BJ (cell line): Measurements from ENCODE around the gene NLGN1. TPM values are rescaled to one million over a fixed set of nuclear protein-coding genes. Genes with fewer than 3 reads are reported as not detected.

Experiments
- CTCF ChIA-PET: fragments of 350-600 bp; formaldehyde crosslinking; extraction: SDS; loops from one replicate; lab custom pipeline; 2021; ENCODE audit warnings: antibody characterized with exemption, inconsistent platforms; lab: Yijun Ruan, JAX
- POLR2A ChIA-PET: fragments of 300-600 bp; sonication (Branson Sonifier 250); formaldehyde crosslinking; extraction: SDS; loops from one replicate; lab custom pipeline; 2021; ENCODE audit warnings: antibody characterized with exemption; lab: Charles Lee
- DNase-seq: peaks from one replicate; pipeline ENCODE4 v3.0.0-alpha.2; 2011; ENCODE audit warnings: low read depth
- H3K27me3 ChIP-seq: 2 replicates; pipeline ENCODE4 v1.6.0; 2011; ENCODE audit warnings: low read length; ENCODE audit not compliant: control insufficient read depth, insufficient read depth
- H3K36me3 ChIP-seq: 2 replicates; pipeline ENCODE4 v1.5.1; 2011; ENCODE audit warnings: low read length; ENCODE audit not compliant: control insufficient read depth, insufficient read depth
- H3K4me3 ChIP-seq: 2 replicates; pipeline ENCODE4 v1.5.1; 2011; ENCODE audit warnings: low read depth, mild to moderate bottlenecking, control low read depth, low read length
- polyA plus RNA-seq: library from polyadenylated mRNA; depleted of rRNA; stranded (reverse); fragments of >200 nt; gene quantifications from 2 replicates; pipeline ENCODE4 v1.2.3, GENCODE V29; 2011
- TF ChIP-seq, protein P1 (sequence below): IDR thresholded peaks from 2 replicates; pipeline ENCODE4 v1.5.1; 2011; ENCODE audit warnings: low read depth, mild to moderate bottlenecking, control low read depth, inconsistent platforms, low read length, moderate library complexity; ENCODE audit not compliant: insufficient read depth

NLGN1 gene
- polyA plus RNA-seq, 1 experiment = 15.5 TPM

- ChIA-PET CTCF (no interaction called here), POLR2A (no interaction called here)
- Histone ChIP-seq H3K36me3 (no peaks in the 10 kb centered on the region), H3K4me3 (no peak overlapping the region), H3K27me3 (no peaks in the 10 kb centered on the region)
- DNase-seq = no peak
- TF ChIP-seq, protein P1, sequence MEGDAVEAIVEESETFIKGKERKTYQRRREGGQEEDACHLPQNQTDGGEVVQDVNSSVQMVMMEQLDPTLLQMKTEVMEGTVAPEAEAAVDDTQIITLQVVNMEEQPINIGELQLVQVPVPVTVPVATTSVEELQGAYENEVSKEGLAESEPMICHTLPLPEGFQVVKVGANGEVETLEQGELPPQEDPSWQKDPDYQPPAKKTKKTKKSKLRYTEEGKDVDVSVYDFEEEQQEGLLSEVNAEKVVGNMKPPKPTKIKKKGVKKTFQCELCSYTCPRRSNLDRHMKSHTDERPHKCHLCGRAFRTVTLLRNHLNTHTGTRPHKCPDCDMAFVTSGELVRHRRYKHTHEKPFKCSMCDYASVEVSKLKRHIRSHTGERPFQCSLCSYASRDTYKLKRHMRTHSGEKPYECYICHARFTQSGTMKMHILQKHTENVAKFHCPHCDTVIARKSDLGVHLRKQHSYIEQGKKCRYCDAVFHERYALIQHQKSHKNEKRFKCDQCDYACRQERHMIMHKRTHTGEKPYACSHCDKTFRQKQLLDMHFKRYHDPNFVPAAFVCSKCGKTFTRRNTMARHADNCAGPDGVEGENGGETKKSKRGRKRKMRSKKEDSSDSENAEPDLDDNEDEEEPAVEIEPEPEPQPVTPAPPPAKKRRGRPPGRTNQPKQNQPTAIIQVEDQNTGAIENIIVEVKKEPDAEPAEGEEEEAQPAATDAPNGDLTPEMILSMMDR = no peak
Measured at GRCh38 chr3:173838644-173839043, 441.1 kb downstream of the NLGN1 start.

GRCh38 chr3:173839859-173840258 lies 442.3 kb downstream of the NLGN1 start:
- H3K4me3 ChIP-seq = no peak overlapping the region
- DNase-seq = no peak
- ChIA-PET CTCF (no interaction called here), POLR2A (no interaction called here)
- no peaks in the 10 kb centered on the region for H3K27me3 ChIP-seq
- no peaks in the 10 kb centered on the region for H3K36me3 ChIP-seq
- TF ChIP-seq, protein P1 = no peak

DNA sequence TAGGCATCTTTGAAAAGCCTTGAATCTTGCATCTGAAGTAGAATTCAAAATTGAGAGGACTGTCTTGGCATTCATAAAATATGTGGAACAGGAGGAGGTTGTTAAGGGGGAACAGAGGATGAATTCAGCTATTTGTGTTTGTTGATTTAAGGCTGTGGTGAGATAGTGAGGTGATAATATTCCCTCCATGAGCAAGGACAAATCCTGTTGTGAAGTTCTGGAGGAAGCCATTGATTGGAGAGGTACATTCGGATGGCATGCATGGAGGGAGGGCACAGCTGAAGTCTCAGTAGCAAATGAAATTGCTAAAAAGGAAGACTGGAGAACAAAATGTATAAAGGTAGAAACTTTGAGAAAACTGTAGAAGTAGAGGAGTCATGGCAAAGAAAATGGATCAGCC lies 443.8 kb downstream of the NLGN1 start:
- DNase-seq = no peak
- POLR2A ChIA-PET = no interaction called here

GRCh38 chr3:173843060-173843459 lies 445.5 kb downstream of the NLGN1 start:
- TF ChIP-seq, protein P1 = no peak
- DNase-seq = no peak
- ChIA-PET POLR2A (no interaction called here), CTCF (no interaction called here)
- Histone ChIP-seq H3K4me3 (no peak overlapping the region), H3K27me3 (no peaks in the 10 kb centered on the region), H3K36me3 (no peaks in the 10 kb centered on the region)

More for the DNA sequence above, 443.8 kb downstream of the NLGN1 start:
- H3K27me3 ChIP-seq = no peaks in the 10 kb centered on the region
- CTCF ChIA-PET = no interaction called here
- TF ChIP-seq, protein P1 = no peak
- H3K4me3 ChIP-seq = no peak overlapping the region
- no peaks in the 10 kb centered on the region for H3K36me3 ChIP-seq

DNA sequence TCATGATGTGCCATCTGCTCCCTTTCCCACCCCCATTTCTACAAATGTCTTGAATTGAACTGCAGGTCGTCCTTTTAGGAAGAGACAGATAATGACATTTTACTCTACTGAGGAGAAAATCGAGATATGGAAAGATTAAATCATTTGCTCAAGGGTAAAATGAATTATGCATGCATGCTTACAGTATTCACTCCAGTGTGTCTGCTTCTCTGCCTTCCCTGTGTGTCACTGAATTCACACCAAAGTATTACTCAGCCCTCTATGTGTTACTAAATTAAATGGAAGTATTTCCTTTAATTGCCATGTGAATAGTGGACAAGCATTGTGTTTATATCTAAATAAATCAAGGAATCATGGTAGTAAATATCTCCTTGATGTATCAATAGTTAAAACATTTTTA lies 449.0 kb downstream of the NLGN1 start:
- H3K27me3 ChIP-seq = no peaks in the 10 kb centered on the region
- no peaks in the 10 kb centered on the region for H3K36me3 ChIP-seq
- TF ChIP-seq, protein P1 = no peak
- no peak for DNase-seq
- ChIA-PET CTCF (no interaction called here), POLR2A (no interaction called here)
- H3K4me3 ChIP-seq = no peak overlapping the region
